Chondrocyte (in vitro differentiated cells): ENCODE measurements around the gene CSNK1A1L. TPM values are rescaled to one million over a fixed set of nuclear protein-coding genes. Genes with fewer than 3 reads are reported as not detected.

Experiments used
- DNase-seq: peaks from one replicate; pipeline ENCODE4 v3.0.0; 2021; ENCODE audit warnings: mixed read lengths, low spot score
- H3K27ac Mint-ChIP-seq: one replicate; pipeline ENCODE4 v1.8.0; 2021; ENCODE audit warnings: mild to moderate bottlenecking, moderate library complexity, mixed read lengths; ENCODE audit not compliant: unreplicated experiment
- H3K27me3 Mint-ChIP-seq: 2 replicates; pipeline ENCODE4 v1.8.0; 2021; ENCODE audit warnings: low read depth, mixed read lengths
- H3K36me3 Mint-ChIP-seq: 2 replicates; pipeline ENCODE4 v1.8.0; 2021; ENCODE audit warnings: low read depth, mixed read lengths
- H3K4me1 Mint-ChIP-seq: 2 replicates; pipeline ENCODE4 v1.8.0; 2021; ENCODE audit warnings: low read depth, mild to moderate bottlenecking, mixed read lengths
- H3K4me3 Mint-ChIP-seq: one replicate; pipeline ENCODE4 v1.8.0; 2021; ENCODE audit warnings: mild to moderate bottlenecking, moderate library complexity, mixed read lengths; ENCODE audit not compliant: unreplicated experiment
- H3K9me3 Mint-ChIP-seq: 2 replicates; pipeline ENCODE4 v1.8.0; 2021; ENCODE audit warnings: low read depth, mixed read lengths
- CTCF ChIP-seq: fragments of 200-600 bp; sonication (generic); IDR thresholded peaks from 2 replicates; pipeline ENCODE4 v1.5.0; 2021; ENCODE audit warnings: antibody characterized with exemption, mild to moderate bottlenecking, moderate library complexity
- total RNA-seq: library from RNA; stranded (reverse); gene quantifications from 3 replicates; pipeline ENCODE4 v1.2.1, GENCODE V29; 2021

Gene CSNK1A1L
- total RNA-seq, 1 donor from 2014 or later: not detected

DNA sequence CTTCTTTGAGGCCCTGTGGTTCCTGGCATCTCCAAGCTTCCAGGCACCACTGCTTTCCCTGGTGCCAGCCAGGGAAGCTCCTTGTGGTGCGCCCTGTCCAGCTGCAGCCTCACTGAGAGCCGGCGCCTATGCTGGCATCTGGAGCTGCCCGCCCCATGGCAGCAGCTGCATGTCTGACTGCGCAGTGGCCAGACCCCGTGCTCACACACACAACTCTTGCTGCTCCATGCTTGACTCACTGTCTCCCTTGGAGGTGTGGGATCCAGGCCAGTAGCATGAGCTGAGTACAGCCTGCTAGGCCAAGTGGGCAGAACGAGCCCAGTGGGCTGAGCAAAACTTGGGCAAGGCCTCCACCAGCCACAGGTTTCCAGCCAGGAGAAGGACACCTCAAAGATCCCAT, 34.5 kb downstream of the CSNK1A1L start:
- Mint-ChIP-seq H3K4me1 (peaks cover 8% of the 10 kb centered on the region), H3K36me3 (no peaks in the 10 kb centered on the region), H3K27ac (no peak overlapping the region), H3K4me3 (no peak overlapping the region), H3K9me3 (no peaks in the 10 kb centered on the region), H3K27me3 (no peaks in the 10 kb centered on the region)
- no peak for DNase-seq
- no peak for TF ChIP-seq CTCF

DNA sequence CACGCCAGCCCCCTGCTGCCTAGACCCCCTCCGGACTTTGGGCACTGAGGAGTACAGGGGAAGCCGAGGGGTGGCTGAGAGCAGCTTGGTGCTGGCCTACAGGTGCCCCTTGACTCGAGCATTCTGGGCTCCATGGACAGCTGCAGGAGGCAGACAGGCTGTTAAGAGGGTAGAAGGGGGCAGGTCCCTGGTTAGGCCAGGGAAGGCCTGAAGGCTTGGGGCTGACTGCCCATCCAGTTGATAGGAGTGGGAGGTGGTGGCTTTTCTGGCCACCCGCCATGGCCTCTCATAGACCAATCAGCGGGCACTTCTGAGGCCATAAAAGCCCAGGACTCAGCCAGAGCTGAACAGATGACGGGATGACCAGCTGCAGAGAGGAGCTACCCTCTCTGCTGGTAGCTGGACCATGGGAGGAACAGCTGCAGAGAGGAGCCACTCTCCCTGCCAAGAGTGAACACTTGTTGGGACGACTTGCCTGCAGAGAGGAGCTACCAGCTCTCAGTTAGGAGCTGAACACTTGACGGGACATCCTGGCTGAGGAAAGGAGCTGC, 35.2 kb downstream of the CSNK1A1L start:
- no peaks in the 10 kb centered on the region for H3K36me3 Mint-ChIP-seq
- no peak for TF ChIP-seq CTCF
- DNase-seq: no peak
- no peak overlapping the region for H3K27ac Mint-ChIP-seq
- H3K27me3 Mint-ChIP-seq: no peaks in the 10 kb centered on the region
- H3K4me1 Mint-ChIP-seq: peaks cover 8% of the 10 kb centered on the region
- no peak overlapping the region for H3K4me3 Mint-ChIP-seq
- H3K9me3 Mint-ChIP-seq: no peaks in the 10 kb centered on the region

GRCh38 chr13:37069597-37070103, 35.8 kb downstream of the CSNK1A1L start:
- H3K27me3 Mint-ChIP-seq: no peaks in the 10 kb centered on the region
- H3K4me3 Mint-ChIP-seq: no peak overlapping the region
- H3K9me3 Mint-ChIP-seq: no peaks in the 10 kb centered on the region
- peaks cover 2% of the 10 kb centered on the region for H3K4me1 Mint-ChIP-seq
- no peak overlapping the region for H3K27ac Mint-ChIP-seq
- H3K36me3 Mint-ChIP-seq: no peaks in the 10 kb centered on the region
- TF ChIP-seq CTCF: no peak
- no peak for DNase-seq

DNA sequence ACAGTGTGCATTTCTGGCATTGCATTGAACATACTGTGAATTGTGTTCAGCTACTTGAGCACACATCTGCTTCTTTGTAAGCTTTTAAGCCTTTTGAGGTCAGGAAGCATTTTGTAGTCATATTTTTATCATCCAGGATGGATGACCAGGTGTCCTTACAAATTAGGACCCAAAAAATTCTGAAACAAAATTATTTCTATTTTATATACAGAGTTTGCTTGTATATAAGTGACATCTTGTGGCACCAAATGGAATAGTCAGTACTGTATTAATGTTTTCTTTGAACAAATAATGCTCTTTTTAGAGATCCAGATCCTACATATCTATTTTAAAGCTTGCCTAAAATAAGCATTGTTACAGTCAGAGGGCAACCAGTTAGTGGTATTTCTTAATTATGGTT, 36.5 kb downstream of the CSNK1A1L start:
- no peak for DNase-seq
- H3K4me1 Mint-ChIP-seq: no peaks in the 10 kb centered on the region
- H3K9me3 Mint-ChIP-seq: no peaks in the 10 kb centered on the region
- H3K36me3 Mint-ChIP-seq: no peaks in the 10 kb centered on the region
- peak; percentile 81 for TF ChIP-seq CTCF
- H3K27ac Mint-ChIP-seq: no peak overlapping the region
- H3K27me3 Mint-ChIP-seq: no peaks in the 10 kb centered on the region
- no peak overlapping the region for H3K4me3 Mint-ChIP-seq

- Mint-ChIP-seq H3K4me1 (no peaks in the 10 kb centered on the region), H3K36me3 (no peaks in the 10 kb centered on the region), H3K27ac (no peak overlapping the region), H3K27me3 (no peaks in the 10 kb centered on the region), H3K4me3 (no peak overlapping the region), H3K9me3 (no peaks in the 10 kb centered on the region)
- no peak for DNase-seq
- no peak for TF ChIP-seq CTCF
These were observed 37.6 kb downstream of the CSNK1A1L start for GRCh38 chr13:37067874-37068273.
